GM12878 (cell line): ENCODE data around the gene RAPH1. TPM values are rescaled to one million over a fixed set of nuclear protein-coding genes. Genes with fewer than 3 reads are reported as not detected.

ENCODE experiments used
- ATAC-seq: fragments of 200-7000 bp; cut with Tn5 transposase; 3 replicates; pipeline ENCODE4 v1.9.1; 2020; ENCODE audit warnings: mild to moderate bottlenecking, moderate library complexity
- BruUV-seq: library from RNA; stranded (reverse); fragments of 400-500 nt; replicated peaks from 2 replicates; lab custom pipeline; 2021; lab: Mats Ljungman, UMichigan
- CTCF ChIA-PET: fragments of 300-600 bp; sonication (Branson Sonifier 250); formaldehyde crosslinking; extraction: SDS; loops from one replicate; lab custom pipeline; 2021; ENCODE audit warnings: inconsistent platforms; lab: Yijun Ruan, JAX
- POLR2A ChIA-PET: fragments of 350-600 bp; formaldehyde crosslinking; extraction: SDS; loops from one replicate; lab custom pipeline; 2021; ENCODE audit warnings: inconsistent platforms; lab: Charles Lee
- RAD21 ChIA-PET: fragments of 300-600 bp; sonication (Branson Sonifier 250); formaldehyde crosslinking; loops from one replicate; lab custom pipeline; 2023; ENCODE audit warnings: antibody characterized with exemption; ENCODE audit not compliant: unreplicated experiment; lab: Charles Lee
- SMC1A ChIA-PET: fragments of 300-600 bp; sonication (Branson Sonifier 250); formaldehyde crosslinking; loops from one replicate; lab custom pipeline; 2023; ENCODE audit not compliant: unreplicated experiment, uncharacterized antibody; lab: Charles Lee
- DNase-seq: peaks from one replicate; pipeline ENCODE4 v3.0.0-alpha.2; 2011; ENCODE audit warnings: low read depth, low spot score
- FAIRE-seq: peaks from 3 replicates; lab custom pipeline; 2011; peaks lifted over from hg19 to GRCh38; lab: Jason Lieb, UNC
- H2AFZ ChIP-seq: 2 replicates; pipeline ENCODE4 v1.6.0; 2011; ENCODE audit warnings: low read depth, low read length, control low read depth; ENCODE audit not compliant: control insufficient read depth
- H3K27ac ChIP-seq: 2 replicates; pipeline ENCODE4 v1.5.1; 2011; ENCODE audit warnings: control low read depth; ENCODE audit not compliant: control insufficient read depth, insufficient read depth
- H3K27me3 ChIP-seq, 2 experiments: replicated peaks in 1 of 2; 2 replicates each; pipeline versions ENCODE4 v1.6.0 to v1.6.1; 2011; ENCODE audit warnings: low read length in 1 of 2; ENCODE audit not compliant: control insufficient read depth in 2 of 2, insufficient read depth in 2 of 2
- H3K36me3 ChIP-seq, 2 experiments: 2 replicates each; pipeline ENCODE4 v1.5.1; 2011; ENCODE audit warnings: low read length in 1 of 2; ENCODE audit not compliant: control insufficient read depth in 2 of 2, insufficient read depth in 2 of 2
- H3K4me1 ChIP-seq: 2 replicates; pipeline ENCODE4 v1.6.1; 2011; ENCODE audit warnings: mild to moderate bottlenecking, low read length, moderate library complexity, mixed read lengths; ENCODE audit not compliant: control insufficient read depth, insufficient read depth
- H3K4me2 ChIP-seq: 2 replicates; pipeline ENCODE4 v1.6.0; 2011; ENCODE audit warnings: control low read depth; ENCODE audit not compliant: control insufficient read depth, insufficient read depth
- H3K4me3 ChIP-seq: fragments of 200-600 bp; sonication (generic); 2 replicates; pipeline ENCODE4 v1.5.1; 2016
- H3K79me2 ChIP-seq: 2 replicates; pipeline ENCODE4 v1.6.0; 2011; ENCODE audit warnings: low read length; ENCODE audit not compliant: control insufficient read depth, insufficient read depth
- H3K9ac ChIP-seq: 2 replicates; pipeline ENCODE4 v1.8.0; 2011; ENCODE audit warnings: low read length, control low read depth, mixed read lengths; ENCODE audit not compliant: control insufficient read depth, insufficient read depth
- H3K9me3 ChIP-seq: replicated peaks from 3 replicates; pipeline ENCODE4 v1.5.1; 2011; ENCODE audit warnings: mild to moderate bottlenecking, low read length; ENCODE audit not compliant: control insufficient read depth, insufficient read depth
- H4K20me1 ChIP-seq: 2 replicates; pipeline ENCODE4 v1.6.0; 2011; ENCODE audit not compliant: control insufficient read depth, insufficient read depth
- GABPA ChIP-seq: IDR thresholded peaks from 2 replicates; pipeline ENCODE4 v1.6.1; 2014; ENCODE audit warnings: antibody characterized with exemption, low read depth, mild to moderate bottlenecking, inconsistent platforms
- MTA3 ChIP-seq: IDR thresholded peaks from 2 replicates; pipeline ENCODE4 v1.6.1; 2012; ENCODE audit warnings: low read length, inconsistent platforms, borderline replicate concordance
- NFYB ChIP-seq: IDR thresholded peaks from 2 replicates; pipeline ENCODE4 v1.6.1; 2011; ENCODE audit warnings: low read depth, mild to moderate bottlenecking, low read length, improper control_type of control experiment, moderate library complexity; ENCODE audit not compliant: insufficient read depth
- SMAD5 ChIP-seq: IDR thresholded peaks from 2 replicates; pipeline ENCODE4 v1.6.1; 2016; ENCODE audit warnings: antibody characterized with exemption, low read depth
- STAT1 ChIP-seq: fragments of 450-650 bp; conservative IDR thresholded peaks from 2 replicates; pipeline ENCODE4 v1.6.1; 2014; ENCODE audit warnings: antibody characterized with exemption, mild to moderate bottlenecking
- WGBS: methylation state at CpG from one replicate; pipeline ENCODE4 v1.1.6; 2016; ENCODE audit warnings: low lambda C conversion rate; ENCODE audit not compliant: insufficient replicate concordance, insufficient coverage; ENCODE audit errors: missing lambda C conversion rate; 5-methylcytosine and 5-hydroxymethylcytosine counted together
- in situ Hi-C: fragments of 300-500 bp; cut with MboI; formaldehyde crosslinking; loops from 9 replicates; pipeline ENCODE4 v1.14.3; 2018; ENCODE audit warnings: mixed read lengths
- intact Hi-C: fragments of 100-400 bp; cut with micrococcal nuclease; formaldehyde crosslinking; loops from one replicate; pipeline ENCODE4 v1.14.2; 2022; ENCODE audit not compliant: unreplicated experiment
- polyA plus RNA-seq, 11 experiments: library from polyadenylated mRNA; depleted of rRNA in 4 of 11; unstranded in 6 of 11; stranded (reverse) in 5 of 11; fragments of >200 nt; fragmentation: Nextera tagmentation in 4 of 11; fragmentation: Illumina TruSeq in 1 of 11; extraction: Ambion mirVana in 4 of 11; extraction: Trizol in 1 of 11; gene quantifications; 1 replicate in 1 of 11; 2 replicates in 10 of 11; pipeline versions ENCODE4 v1.2.1 to v1.2.3, GENCODE V29; 2011 to 2016; ENCODE audit warnings: inconsistent platforms in 2 of 11, missing spikeins in 2 of 11, low read depth in 1 of 11
- total RNA-seq, 4 experiments: library from RNA; depleted of rRNA in 3 of 4; stranded (reverse); fragments of >200 nt in 3 of 4; fragmentation: Illumina TruSeq in 1 of 4; extraction: Trizol in 1 of 4; gene quantifications; 2 replicates each; pipeline versions ENCODE4 v1.2.1 to v1.2.3, GENCODE V29; 2013 to 2021
- TF ChIP-seq, protein P1 (sequence below): IDR thresholded peaks from 2 replicates; pipeline ENCODE4 v1.6.1; 2012; ENCODE audit warnings: improper control_type of control experiment, low read depth, low read length; ENCODE audit not compliant: insufficient replicate concordance

Gene RAPH1
- total and polyA plus RNA-seq, 10 of the 15 experiments (the other 5 are each of a cell fraction or from before 2014, with no cell fraction given): 0.09 to 0.90 (median 0.21) TPM; not detected in 7

DNA sequence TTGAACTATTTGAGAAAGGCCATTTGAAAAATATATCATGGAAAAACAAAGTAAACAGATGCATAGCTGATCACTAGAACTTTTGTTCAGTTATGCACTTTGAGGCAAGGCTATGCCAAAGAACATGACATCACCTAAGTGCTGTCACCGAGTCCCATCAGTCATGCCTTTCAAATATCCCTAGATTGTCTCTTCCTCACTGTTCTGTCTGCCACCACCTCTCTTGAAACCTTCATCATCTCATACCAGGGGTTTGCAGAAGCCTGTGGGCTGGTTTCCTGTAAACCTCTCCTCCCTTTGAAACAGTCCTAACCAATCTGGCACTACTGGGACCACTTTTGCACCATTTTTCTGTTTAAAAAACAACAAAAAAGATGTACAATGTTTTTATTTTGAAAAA, 12.3 kb upstream of the RAPH1 start:
- ChIA-PET RAD21 (no interaction called here), CTCF (interaction anchor here (0.6 kb wide), 1 partner anchor 746 kb away, joined by 3 read pairs; no protein-coding TSS in a partner anchor), POLR2A (no interaction called here), SMC1A (no interaction called here)
- FAIRE-seq (no peak), DNase-seq (no peak), ATAC-seq (no peak)
- WGBS: 63% methylated on average over 1 of the region's 1 CpG
- no TSS peak for BruUV-seq
- Histone ChIP-seq H3K36me3 (no peaks in the 10 kb centered on the region), H4K20me1 (no peaks in the 10 kb centered on the region), H3K4me3 (no peak overlapping the region), H3K4me2 (no peak overlapping the region), H2AFZ (no peak overlapping the region), H3K4me1 (no peaks in the 10 kb centered on the region), H3K9ac (no peak overlapping the region), H3K27me3 (no peaks in the 10 kb centered on the region; a peak in 2 of 4 replicates), H3K27ac (no peak overlapping the region), H3K79me2 (no peaks in the 10 kb centered on the region), H3K9me3 (no peaks in the 10 kb centered on the region)
- intact Hi-C loops (no loop called here), in situ Hi-C loops (no loop called here)
- TF ChIP-seq NFYB (no peak), GABPA (no peak), MTA3 (no peak), SMAD5 (no peak), STAT1 (no peak)
- TF ChIP-seq, protein P1, sequence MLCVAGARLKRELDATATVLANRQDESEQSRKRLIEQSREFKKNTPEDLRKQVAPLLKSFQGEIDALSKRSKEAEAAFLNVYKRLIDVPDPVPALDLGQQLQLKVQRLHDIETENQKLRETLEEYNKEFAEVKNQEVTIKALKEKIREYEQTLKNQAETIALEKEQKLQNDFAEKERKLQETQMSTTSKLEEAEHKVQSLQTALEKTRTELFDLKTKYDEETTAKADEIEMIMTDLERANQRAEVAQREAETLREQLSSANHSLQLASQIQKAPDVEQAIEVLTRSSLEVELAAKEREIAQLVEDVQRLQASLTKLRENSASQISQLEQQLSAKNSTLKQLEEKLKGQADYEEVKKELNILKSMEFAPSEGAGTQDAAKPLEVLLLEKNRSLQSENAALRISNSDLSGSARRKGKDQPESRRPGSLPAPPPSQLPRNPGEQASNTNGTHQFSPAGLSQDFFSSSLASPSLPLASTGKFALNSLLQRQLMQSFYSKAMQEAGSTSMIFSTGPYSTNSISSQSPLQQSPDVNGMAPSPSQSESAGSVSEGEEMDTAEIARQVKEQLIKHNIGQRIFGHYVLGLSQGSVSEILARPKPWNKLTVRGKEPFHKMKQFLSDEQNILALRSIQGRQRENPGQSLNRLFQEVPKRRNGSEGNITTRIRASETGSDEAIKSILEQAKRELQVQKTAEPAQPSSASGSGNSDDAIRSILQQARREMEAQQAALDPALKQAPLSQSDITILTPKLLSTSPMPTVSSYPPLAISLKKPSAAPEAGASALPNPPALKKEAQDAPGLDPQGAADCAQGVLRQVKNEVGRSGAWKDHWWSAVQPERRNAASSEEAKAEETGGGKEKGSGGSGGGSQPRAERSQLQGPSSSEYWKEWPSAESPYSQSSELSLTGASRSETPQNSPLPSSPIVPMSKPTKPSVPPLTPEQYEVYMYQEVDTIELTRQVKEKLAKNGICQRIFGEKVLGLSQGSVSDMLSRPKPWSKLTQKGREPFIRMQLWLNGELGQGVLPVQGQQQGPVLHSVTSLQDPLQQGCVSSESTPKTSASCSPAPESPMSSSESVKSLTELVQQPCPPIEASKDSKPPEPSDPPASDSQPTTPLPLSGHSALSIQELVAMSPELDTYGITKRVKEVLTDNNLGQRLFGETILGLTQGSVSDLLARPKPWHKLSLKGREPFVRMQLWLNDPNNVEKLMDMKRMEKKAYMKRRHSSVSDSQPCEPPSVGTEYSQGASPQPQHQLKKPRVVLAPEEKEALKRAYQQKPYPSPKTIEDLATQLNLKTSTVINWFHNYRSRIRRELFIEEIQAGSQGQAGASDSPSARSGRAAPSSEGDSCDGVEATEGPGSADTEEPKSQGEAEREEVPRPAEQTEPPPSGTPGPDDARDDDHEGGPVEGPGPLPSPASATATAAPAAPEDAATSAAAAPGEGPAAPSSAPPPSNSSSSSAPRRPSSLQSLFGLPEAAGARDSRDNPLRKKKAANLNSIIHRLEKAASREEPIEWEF: no peak
